Measurements from ENCODE around the gene OR10AD1. TPM values are rescaled to one million over a fixed set of nuclear protein-coding genes. Genes with fewer than 3 reads are reported as not detected.
A peak's percentile ranks its signal among the peaks of the same experiment; 100 is the strongest.

The OR10AD1 gene
- total RNA-seq, 1 experiment from 2014 or later = not detected

GRCh38 chr12:48183091-48183875, 19.8 kb downstream of the OR10AD1 start, which contains the start of gene CCDC184:
CCDC184 (plus strand) TSS chr12:48183644; CDS start chr12:48184123, 479 bp downstream.
- Histone ChIP-seq H3K4me1 (ENCODE audit: control insufficient read depth, insufficient read depth, low read length) (peaks cover 5% of the 10 kb centered on the region; the same call in 1 of the 2 replicates), H3K4me3 (ENCODE audit: low read depth in 2 of 2, low read length in 2 of 2) (peak within 1 kb of the TSS; percentile 62 to 86), H3K36me3 (ENCODE audit: control insufficient read depth, insufficient read depth, low read length) (no peaks in the 10 kb centered on the region), H3K27me3 (ENCODE audit: control insufficient read depth, insufficient read depth, low read length) (peaks cover 23% of the 10 kb centered on the region), H3K9me3 (ENCODE audit: control insufficient read depth, insufficient read depth, low read depth, low read length) (no peaks in the 10 kb centered on the region), H3K27ac (ENCODE audit: low read length) (peak within 1 kb of the TSS; percentile 59)
- peak; percentile 89 for ATAC-seq
- ChIA-PET POLR2A (no interaction called here), CTCF (interaction anchor here (0.6 to 0.8 kb wide), 2 partner anchors 12 to 22 kb away, joined by 3 read pairs; no protein-coding TSS in a partner anchor)
- no TSS peak for BruUV-seq (replicated peaks)
- TF ChIP-seq, protein P1, sequence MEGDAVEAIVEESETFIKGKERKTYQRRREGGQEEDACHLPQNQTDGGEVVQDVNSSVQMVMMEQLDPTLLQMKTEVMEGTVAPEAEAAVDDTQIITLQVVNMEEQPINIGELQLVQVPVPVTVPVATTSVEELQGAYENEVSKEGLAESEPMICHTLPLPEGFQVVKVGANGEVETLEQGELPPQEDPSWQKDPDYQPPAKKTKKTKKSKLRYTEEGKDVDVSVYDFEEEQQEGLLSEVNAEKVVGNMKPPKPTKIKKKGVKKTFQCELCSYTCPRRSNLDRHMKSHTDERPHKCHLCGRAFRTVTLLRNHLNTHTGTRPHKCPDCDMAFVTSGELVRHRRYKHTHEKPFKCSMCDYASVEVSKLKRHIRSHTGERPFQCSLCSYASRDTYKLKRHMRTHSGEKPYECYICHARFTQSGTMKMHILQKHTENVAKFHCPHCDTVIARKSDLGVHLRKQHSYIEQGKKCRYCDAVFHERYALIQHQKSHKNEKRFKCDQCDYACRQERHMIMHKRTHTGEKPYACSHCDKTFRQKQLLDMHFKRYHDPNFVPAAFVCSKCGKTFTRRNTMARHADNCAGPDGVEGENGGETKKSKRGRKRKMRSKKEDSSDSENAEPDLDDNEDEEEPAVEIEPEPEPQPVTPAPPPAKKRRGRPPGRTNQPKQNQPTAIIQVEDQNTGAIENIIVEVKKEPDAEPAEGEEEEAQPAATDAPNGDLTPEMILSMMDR (IDR thresholded peaks at IDR 0.05) = peak; percentile 65
- TF ChIP-seq SIN3A (IDR thresholded peaks at IDR 0.05; ENCODE audit: borderline replicate concordance, insufficient read depth, low read depth, low read length) = 0 out of 2 replicates have a peak, but pooled peaks have one; percentile 61
- TF ChIP-seq POLR2AphosphoS5 (IDR thresholded peaks at IDR 0.05; ENCODE audit: low read depth, low read length) = no peak
- in situ Hi-C loops (cut with HindIII; ENCODE audit: low pct_unique_long_range_greater_than_20kb, low sequenced_read_pairs) (no loop called here), intact Hi-C loops (cut with micrococcal nuclease; ENCODE audit: unreplicated experiment) (no loop called here)
- DNase-seq (ENCODE audit: low read depth, low spot score) = peak; percentile 38

DNA sequence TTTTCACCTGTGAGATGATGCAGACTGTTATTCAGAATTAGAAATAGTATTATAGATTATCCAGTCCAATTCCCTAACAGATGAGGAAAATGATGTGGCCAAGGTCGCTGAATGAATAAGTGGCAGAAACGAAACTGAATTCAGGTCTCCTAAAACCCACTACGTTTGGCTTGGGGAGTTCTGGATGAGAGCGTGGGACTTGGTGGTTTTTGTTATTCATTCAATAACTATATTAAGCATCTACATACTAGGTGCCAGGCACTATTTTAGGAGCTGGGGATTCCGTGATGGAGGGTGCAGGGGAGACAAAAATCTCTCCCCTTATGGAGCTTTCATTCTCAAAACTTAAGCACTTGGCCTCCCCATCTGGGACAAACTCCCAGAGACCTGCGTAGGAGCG, 20.5 kb downstream of the OR10AD1 start:
- no peak for DNase-seq (ENCODE audit: low read depth, low spot score)
- no peak for TF ChIP-seq SIN3A (IDR thresholded peaks at IDR 0.05; ENCODE audit: borderline replicate concordance, insufficient read depth, low read depth, low read length)
- TF ChIP-seq TCF7L2 (IDR thresholded peaks at IDR 0.05; ENCODE audit: low read depth, low read length) = no peak
- TF ChIP-seq POLR2AphosphoS5 (IDR thresholded peaks at IDR 0.05; ENCODE audit: low read depth, low read length) = no peak
- TF ChIP-seq, protein P2, sequence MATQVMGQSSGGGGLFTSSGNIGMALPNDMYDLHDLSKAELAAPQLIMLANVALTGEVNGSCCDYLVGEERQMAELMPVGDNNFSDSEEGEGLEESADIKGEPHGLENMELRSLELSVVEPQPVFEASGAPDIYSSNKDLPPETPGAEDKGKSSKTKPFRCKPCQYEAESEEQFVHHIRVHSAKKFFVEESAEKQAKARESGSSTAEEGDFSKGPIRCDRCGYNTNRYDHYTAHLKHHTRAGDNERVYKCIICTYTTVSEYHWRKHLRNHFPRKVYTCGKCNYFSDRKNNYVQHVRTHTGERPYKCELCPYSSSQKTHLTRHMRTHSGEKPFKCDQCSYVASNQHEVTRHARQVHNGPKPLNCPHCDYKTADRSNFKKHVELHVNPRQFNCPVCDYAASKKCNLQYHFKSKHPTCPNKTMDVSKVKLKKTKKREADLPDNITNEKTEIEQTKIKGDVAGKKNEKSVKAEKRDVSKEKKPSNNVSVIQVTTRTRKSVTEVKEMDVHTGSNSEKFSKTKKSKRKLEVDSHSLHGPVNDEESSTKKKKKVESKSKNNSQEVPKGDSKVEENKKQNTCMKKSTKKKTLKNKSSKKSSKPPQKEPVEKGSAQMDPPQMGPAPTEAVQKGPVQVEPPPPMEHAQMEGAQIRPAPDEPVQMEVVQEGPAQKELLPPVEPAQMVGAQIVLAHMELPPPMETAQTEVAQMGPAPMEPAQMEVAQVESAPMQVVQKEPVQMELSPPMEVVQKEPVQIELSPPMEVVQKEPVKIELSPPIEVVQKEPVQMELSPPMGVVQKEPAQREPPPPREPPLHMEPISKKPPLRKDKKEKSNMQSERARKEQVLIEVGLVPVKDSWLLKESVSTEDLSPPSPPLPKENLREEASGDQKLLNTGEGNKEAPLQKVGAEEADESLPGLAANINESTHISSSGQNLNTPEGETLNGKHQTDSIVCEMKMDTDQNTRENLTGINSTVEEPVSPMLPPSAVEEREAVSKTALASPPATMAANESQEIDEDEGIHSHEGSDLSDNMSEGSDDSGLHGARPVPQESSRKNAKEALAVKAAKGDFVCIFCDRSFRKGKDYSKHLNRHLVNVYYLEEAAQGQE (IDR thresholded peaks at IDR 0.05; ENCODE audit: insufficient read depth in 1 of 2, low read depth in 2 of 2, low read length in 1 of 2) = no peak
- TF ChIP-seq, protein P1 (IDR thresholded peaks at IDR 0.05) = no peak
- no TSS peak for BruUV-seq (replicated peaks)
- peaks cover 5% of the 10 kb centered on the region; the same call in 1 of the 2 replicates for H3K4me1 ChIP-seq (ENCODE audit: control insufficient read depth, insufficient read depth, low read length)
- peaks cover 25% of the 10 kb centered on the region for H3K27me3 ChIP-seq (ENCODE audit: control insufficient read depth, insufficient read depth, low read length)
- no peak for ATAC-seq
- H3K9me3 ChIP-seq (ENCODE audit: control insufficient read depth, insufficient read depth, low read depth, low read length) = no peaks in the 10 kb centered on the region
- POLR2A ChIA-PET = no interaction called here
- in situ Hi-C loops (cut with HindIII; ENCODE audit: low pct_unique_long_range_greater_than_20kb, low sequenced_read_pairs) = no loop called here
- no peaks in the 10 kb centered on the region for H3K36me3 ChIP-seq (ENCODE audit: control insufficient read depth, insufficient read depth, low read length)
- peak overlapping the region; percentile 62 to 86 for H3K4me3 ChIP-seq (ENCODE audit: low read depth in 2 of 2, low read length in 2 of 2)
- intact Hi-C loops (cut with micrococcal nuclease; ENCODE audit: unreplicated experiment) = no loop called here
- CTCF ChIA-PET = interaction anchor here (0.8 kb wide), 1 partner anchor 13 kb away, joined by 3 read pairs; no protein-coding TSS in a partner anchor
- H3K27ac ChIP-seq (ENCODE audit: low read length) = no peak overlapping the region
